Tibial artery (tissue), 4 donors: Measurements from ENCODE around the gene DAZAP1.
"Not testable (repeated sequence)": the region's sequence is repeated elsewhere in the genome, so short reads cannot be mapped to it uniquely, and the experiment has no call there.

Experiments used
- DNase-seq, 2 donors: peaks; one replicate each; pipeline ENCODE4 v3.0.0-alpha.2; 2019
- H3K27ac ChIP-seq, 2 donors: fragments of 200-600 bp; sonication (generic) in 1 of 2; 1 replicate in 1 of 2; 2 replicates in 1 of 2; pipeline ENCODE4 v1.5.1; 2018 to 2019; ENCODE audit warnings: mild to moderate bottlenecking in 1 of 2
- H3K27me3 ChIP-seq, 2 donors: fragments of 200-600 bp; sonication (generic) in 1 of 2; one replicate each; pipeline versions ENCODE4 v1.5.1 to v1.6.0; 2016 to 2019
- H3K36me3 ChIP-seq, 3 donors: fragments of 200-600 bp; sonication (generic) in 2 of 3; one replicate each; pipeline ENCODE4 v1.5.1; 2016 to 2019; ENCODE audit warnings: mild to moderate bottlenecking in 2 of 3
- H3K4me1 ChIP-seq, 4 donors: fragments of 200-600 bp; sonication (generic) in 2 of 4; 1 replicate in 3 of 4; 2 replicates in 1 of 4; pipeline ENCODE4 v1.5.1; 2016 to 2019
- H3K4me3 ChIP-seq, 2 donors: fragments of 200-600 bp; sonication (generic) in 1 of 2; 1 replicate in 1 of 2; 2 replicates in 1 of 2; pipeline ENCODE4 v1.5.1; 2018 to 2019; ENCODE audit warnings: mild to moderate bottlenecking in 2 of 2
- H3K9me3 ChIP-seq, 3 donors: fragments of 200-600 bp; sonication (generic) in 1 of 3; one replicate each; pipeline ENCODE4 v1.5.1; 2016 to 2019
- intact Hi-C: fragments of 100-400 bp; cut with DNase I; formaldehyde crosslinking; loops from one replicate; pipeline ENCODE4 v1.15.0; 2023; ENCODE audit warnings: low total_unique reads
- TF ChIP-seq, protein P1 (sequence below), 2 experiments: fragments of 200-600 bp in 1 of 2; fragments of 450-650 bp in 1 of 2; IDR thresholded peaks; one replicate each; pipeline ENCODE4 v1.5.1; 2017 to 2019; ENCODE audit warnings: antibody characterized with exemption in 2 of 2, mild to moderate bottlenecking in 1 of 2, moderate library complexity in 1 of 2

DAZAP1 gene

DNA sequence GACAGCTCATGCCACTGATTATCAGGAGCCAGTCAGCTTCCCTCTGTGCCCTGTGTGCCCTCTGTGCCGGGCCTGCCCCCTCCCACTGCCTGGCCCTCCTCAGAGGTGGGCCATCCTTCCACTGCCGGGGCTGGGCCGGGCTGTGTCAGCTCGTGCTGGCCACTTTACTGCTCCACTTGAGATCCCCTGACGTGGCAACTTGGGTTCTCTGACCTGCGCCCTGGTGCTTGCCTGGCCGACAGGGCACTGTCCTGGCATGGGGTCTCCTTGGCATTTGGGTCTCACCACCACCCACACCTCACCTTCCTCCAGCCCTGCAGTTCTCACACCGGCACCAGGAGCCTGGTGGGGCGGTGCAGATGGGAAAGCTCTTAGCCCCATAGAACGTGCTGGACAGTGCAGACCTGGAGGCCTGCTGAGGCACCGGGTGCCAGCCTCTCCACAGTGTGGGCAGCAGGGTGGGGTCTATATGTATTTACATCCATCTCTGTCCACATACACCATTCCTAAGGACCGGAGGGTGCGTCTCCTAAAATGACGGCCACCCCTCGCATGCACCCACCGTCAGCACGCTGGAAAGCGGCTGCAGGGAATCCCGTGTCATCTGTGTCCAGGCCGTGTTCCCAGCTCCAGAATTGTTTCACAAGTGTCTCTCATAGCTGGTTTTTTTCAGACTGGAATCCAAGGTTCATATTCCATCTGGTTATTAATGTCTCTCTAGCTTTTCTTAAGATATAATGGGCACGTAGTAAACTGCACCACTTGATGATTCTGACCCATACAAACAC, 11.8 kb downstream of the DAZAP1 start:
- Histone ChIP-seq H3K27me3 (no peaks in the 10 kb centered on the region), H3K4me3 (no peak overlapping the region), H3K9me3 (no peaks in the 10 kb centered on the region), H3K36me3 (peaks cover 49 to 68% (median 61%) of the 10 kb centered on the region in 3 donors), H3K4me1 (peaks cover 8 to 38% (median 32%) of the 10 kb centered on the region in 4 donors), H3K27ac (no peak overlapping the region)
- DNase-seq = no peak
- intact Hi-C loops = no loop called here
- TF ChIP-seq, protein P1, sequence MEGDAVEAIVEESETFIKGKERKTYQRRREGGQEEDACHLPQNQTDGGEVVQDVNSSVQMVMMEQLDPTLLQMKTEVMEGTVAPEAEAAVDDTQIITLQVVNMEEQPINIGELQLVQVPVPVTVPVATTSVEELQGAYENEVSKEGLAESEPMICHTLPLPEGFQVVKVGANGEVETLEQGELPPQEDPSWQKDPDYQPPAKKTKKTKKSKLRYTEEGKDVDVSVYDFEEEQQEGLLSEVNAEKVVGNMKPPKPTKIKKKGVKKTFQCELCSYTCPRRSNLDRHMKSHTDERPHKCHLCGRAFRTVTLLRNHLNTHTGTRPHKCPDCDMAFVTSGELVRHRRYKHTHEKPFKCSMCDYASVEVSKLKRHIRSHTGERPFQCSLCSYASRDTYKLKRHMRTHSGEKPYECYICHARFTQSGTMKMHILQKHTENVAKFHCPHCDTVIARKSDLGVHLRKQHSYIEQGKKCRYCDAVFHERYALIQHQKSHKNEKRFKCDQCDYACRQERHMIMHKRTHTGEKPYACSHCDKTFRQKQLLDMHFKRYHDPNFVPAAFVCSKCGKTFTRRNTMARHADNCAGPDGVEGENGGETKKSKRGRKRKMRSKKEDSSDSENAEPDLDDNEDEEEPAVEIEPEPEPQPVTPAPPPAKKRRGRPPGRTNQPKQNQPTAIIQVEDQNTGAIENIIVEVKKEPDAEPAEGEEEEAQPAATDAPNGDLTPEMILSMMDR (IDR thresholded peaks at IDR 0.05) = no peak

DNA sequence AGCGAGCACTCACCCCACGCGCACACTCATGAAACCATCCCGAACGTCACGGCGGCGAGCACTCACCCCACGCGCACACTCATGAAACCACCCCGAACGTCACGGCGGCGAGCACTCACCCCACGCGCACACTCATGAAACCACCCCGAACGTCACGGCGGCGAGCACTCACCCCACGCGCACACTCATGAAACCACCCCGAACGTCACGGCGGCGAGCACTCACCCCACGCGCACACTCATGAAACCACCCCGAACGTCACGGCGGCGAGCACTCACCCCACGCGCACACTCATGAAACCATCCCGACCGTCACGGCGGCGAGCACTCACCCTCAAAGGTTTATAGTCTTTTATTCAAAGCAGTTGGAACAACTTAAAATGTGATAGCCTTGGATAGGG, 12.7 kb downstream of the DAZAP1 start:
- H3K27ac ChIP-seq, H3K4me3 ChIP-seq, intact Hi-C loops, DNase-seq, H3K9me3 ChIP-seq, H3K27me3 ChIP-seq: not testable (repeated sequence)
- peaks cover 8 to 34% (median 28%) of the 10 kb centered on the region in 4 donors for H3K4me1 ChIP-seq
- peaks cover 56 to 78% (median 71%) of the 10 kb centered on the region in 3 donors for H3K36me3 ChIP-seq

DNA sequence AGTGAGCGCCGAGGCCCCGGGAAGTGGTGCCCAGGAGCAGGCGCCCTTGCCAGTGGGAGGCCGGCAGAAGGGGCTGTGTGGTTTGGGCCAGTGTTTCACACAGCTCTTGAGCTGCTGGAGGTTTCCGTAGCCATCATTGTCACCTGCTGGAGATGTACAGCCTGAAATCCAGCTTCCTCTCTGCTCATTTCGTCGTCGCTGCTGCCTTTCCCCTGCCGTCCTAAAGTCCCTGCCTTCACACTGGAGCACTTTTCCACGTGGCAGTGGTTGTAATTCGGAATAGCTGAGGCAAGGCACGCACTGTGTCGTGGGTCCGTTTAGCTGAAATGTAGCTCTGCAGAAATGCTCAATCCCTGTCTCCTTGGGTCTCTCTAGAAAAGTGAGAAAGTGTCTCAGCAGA, 13.2 kb downstream of the DAZAP1 start:
- no peak overlapping the region for H3K27ac ChIP-seq
- no peak overlapping the region for H3K4me3 ChIP-seq
- H3K4me1 ChIP-seq = peaks cover 8 to 29% (median 24%) of the 10 kb centered on the region in 4 donors
- TF ChIP-seq, protein P1 (IDR thresholded peaks at IDR 0.05) = no peak
- peaks cover 61 to 83% (median 76%) of the 10 kb centered on the region in 3 donors for H3K36me3 ChIP-seq
- no peaks in the 10 kb centered on the region for H3K9me3 ChIP-seq
- no peak for DNase-seq
- no peaks in the 10 kb centered on the region for H3K27me3 ChIP-seq
- intact Hi-C loops = no loop called here

DNA sequence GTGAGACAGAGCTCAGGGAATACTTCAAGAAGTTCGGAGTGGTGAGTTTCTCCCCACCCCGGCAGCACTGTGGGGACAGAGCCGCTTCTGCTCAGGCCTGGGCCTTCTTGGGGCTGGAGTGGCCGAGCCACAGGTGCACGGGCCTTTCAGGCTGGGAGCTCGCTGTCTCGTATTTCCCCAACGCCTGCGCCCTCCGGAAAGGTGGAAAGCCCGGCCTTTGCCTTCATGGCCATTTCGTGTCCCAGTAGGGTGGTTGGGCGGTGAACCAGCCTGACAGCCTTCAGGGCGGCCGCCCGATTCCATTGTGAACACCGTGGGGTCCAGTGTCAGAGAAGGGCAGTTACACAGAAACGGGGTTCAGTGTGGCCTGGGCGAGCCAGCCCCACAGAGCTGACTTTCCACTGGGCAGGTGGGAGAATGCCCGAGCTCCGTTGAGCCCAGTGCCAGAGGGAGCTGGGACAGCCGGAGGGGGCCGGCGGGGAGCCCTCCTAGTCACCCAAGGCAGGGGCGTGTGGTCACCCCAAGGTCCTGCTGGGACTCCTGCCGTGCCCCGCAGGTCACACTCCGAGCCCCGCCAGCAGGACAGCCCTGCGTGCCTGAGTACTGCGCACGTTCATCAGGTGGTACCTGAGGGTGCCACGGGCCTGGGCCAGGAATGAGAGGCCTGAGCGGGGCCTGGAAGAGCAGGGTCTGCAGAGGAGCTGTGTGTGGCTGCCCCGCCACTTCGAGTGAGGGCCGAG, 14.0 kb downstream of the DAZAP1 start:
- Histone ChIP-seq H3K27me3 (no peaks in the 10 kb centered on the region), H3K4me1 (peaks cover 8 to 21% (median 16%) of the 10 kb centered on the region in 4 donors), H3K9me3 (no peaks in the 10 kb centered on the region), H3K27ac (no peak overlapping the region), H3K36me3 (peaks cover 66 to 91% (median 84%) of the 10 kb centered on the region in 3 donors), H3K4me3 (no peak overlapping the region)
- TF ChIP-seq, protein P1 (IDR thresholded peaks at IDR 0.05) = no peak
- intact Hi-C loops = no loop called here
- no peak for DNase-seq

DNA sequence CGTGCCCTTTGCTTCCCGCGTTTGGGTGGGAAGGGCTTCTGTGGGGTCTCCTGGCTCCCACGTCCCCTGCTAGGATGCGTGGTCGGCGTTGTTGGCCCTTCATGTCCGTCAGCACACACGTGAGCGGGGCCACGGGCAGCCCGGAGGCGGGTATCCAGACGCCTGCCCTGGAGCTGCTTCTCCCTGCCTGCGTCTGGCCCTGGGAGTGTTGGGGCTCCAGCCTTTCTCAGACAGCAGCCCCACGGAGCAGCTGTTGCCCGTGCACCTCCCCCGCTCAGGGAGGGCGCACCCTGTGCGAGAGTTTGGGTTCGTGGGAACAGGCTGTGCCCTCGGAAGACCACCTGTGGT, 14.5 kb downstream of the DAZAP1 start:
- H3K4me1 ChIP-seq = peaks cover 3 to 16% (median 10%) of the 10 kb centered on the region in 4 donors
- H3K9me3 ChIP-seq = no peaks in the 10 kb centered on the region
- no peak for DNase-seq
- no peak overlapping the region for H3K27ac ChIP-seq
- no peak overlapping the region for H3K4me3 ChIP-seq
- peaks cover 66 to 95% (median 89%) of the 10 kb centered on the region in 3 donors for H3K36me3 ChIP-seq
- TF ChIP-seq, protein P1 (IDR thresholded peaks at IDR 0.05) = no peak
- H3K27me3 ChIP-seq = no peaks in the 10 kb centered on the region
- intact Hi-C loops = no loop called here

DNA sequence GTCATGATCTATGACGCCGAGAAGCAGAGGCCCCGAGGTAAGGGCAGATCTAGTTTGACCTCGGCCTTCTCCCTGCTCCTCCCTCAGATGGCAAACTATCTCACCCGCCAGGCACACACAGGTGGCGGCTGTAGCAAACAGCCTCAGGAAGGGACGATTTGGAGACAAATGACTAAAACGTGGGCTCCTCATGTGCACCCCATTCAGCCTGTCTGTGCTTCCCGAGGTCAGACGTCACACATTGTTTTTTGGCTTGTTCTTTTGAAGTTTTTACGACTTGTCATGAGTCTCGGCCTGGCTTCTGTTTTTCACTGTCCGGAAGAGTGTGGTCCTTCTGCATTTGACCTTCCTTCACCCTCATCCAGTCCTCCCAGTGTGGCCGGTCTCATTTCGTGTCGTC, 15.0 kb downstream of the DAZAP1 start:
- H3K27ac ChIP-seq = no peak overlapping the region
- peaks cover 0 to 11% (median 6%) of the 10 kb centered on the region in 4 donors for H3K4me1 ChIP-seq
- no peaks in the 10 kb centered on the region for H3K27me3 ChIP-seq
- H3K4me3 ChIP-seq = no peak overlapping the region
- intact Hi-C loops = no loop called here
- H3K36me3 ChIP-seq = peaks cover 66 to 94% (median 94%) of the 10 kb centered on the region in 3 donors
- no peaks in the 10 kb centered on the region for H3K9me3 ChIP-seq
- no peak for DNase-seq
- TF ChIP-seq, protein P1 (IDR thresholded peaks at IDR 0.05) = no peak
